Tibial nerve (tissue), 4 donors: ENCODE results near the gene PHACTR1. TPM values are rescaled to one million over a fixed set of nuclear protein-coding genes. Genes with fewer than 3 reads are reported as not detected.

ENCODE experiments used
- DNase-seq, 2 donors: peaks; one replicate each; pipeline ENCODE4 v3.0.0-alpha.2; 2019; ENCODE audit warnings: low spot score in 2 of 2
- H3K27ac ChIP-seq, 4 donors: fragments of 200-600 bp; sonication (generic) in 3 of 4; one replicate each; pipeline ENCODE4 v1.5.1; 2017 to 2019; ENCODE audit warnings: mild to moderate bottlenecking in 1 of 4
- H3K27me3 ChIP-seq, 2 donors: fragments of 200-600 bp; sonication (generic) in 1 of 2; one replicate each; pipeline versions ENCODE4 v1.5.1 to v1.6.0; 2017 to 2019
- H3K36me3 ChIP-seq, 3 donors: fragments of 200-600 bp; sonication (generic); one replicate each; pipeline ENCODE4 v1.5.1; 2018 to 2019
- H3K4me1 ChIP-seq, 4 donors: fragments of 200-600 bp; sonication (generic) in 3 of 4; one replicate each; pipeline ENCODE4 v1.5.1; 2017 to 2019
- H3K4me3 ChIP-seq, 4 donors: fragments of 200-600 bp; sonication (generic) in 3 of 4; one replicate each; pipeline ENCODE4 v1.5.1; 2017 to 2019; ENCODE audit warnings: mild to moderate bottlenecking in 1 of 4, moderate library complexity in 1 of 4
- H3K9me3 ChIP-seq, 4 donors: fragments of 200-600 bp; sonication (generic) in 3 of 4; one replicate each; pipeline ENCODE4 v1.5.1; 2017 to 2019
- CTCF ChIP-seq, 5 experiments: fragments of 200-600 bp in 3 of 5; fragments of 450-650 bp in 2 of 5; sonication (generic) in 3 of 5; IDR thresholded peaks; one replicate each; pipeline ENCODE4 v1.5.1; 2016 to 2019; ENCODE audit warnings: antibody characterized with exemption in 5 of 5, mild to moderate bottlenecking in 3 of 5, moderate library complexity in 2 of 5
- EP300 ChIP-seq, 2 donors: sonication (generic); formaldehyde crosslinking; IDR thresholded peaks; one replicate each; pipeline ENCODE4 v1.6.1; 2017; ENCODE audit warnings: antibody characterized with exemption in 2 of 2, mild to moderate bottlenecking in 1 of 2
- POLR2A ChIP-seq, 2 donors: fragments of 450-650 bp; IDR thresholded peaks; one replicate each; pipeline ENCODE4 v1.6.1; 2017; ENCODE audit warnings: antibody characterized with exemption in 2 of 2, mild to moderate bottlenecking in 2 of 2, moderate library complexity in 2 of 2
- WGBS, 2 donors: methylation state at CpG; one replicate each; pipeline ENCODE4 v1.1.5; 2018; 5-methylcytosine and 5-hydroxymethylcytosine counted together
- small RNA-seq: library from RNA; depleted of rRNA; stranded (forward); fragments of <200 nt; gene quantifications from one replicate; pipeline ENCODE3, GENCODE V24; 2016
- total RNA-seq, 4 donors: library from RNA; depleted of rRNA; stranded (reverse); fragments of >200 nt; gene quantifications; one replicate each; pipeline ENCODE4 v1.1.0, GENCODE V29; 2016

PHACTR1 gene
- total RNA-seq, 4 donors from 2014 or later = 1.5 to 2.7 (median 1.6) TPM

- Histone ChIP-seq H3K36me3 (no peaks in the 10 kb centered on the region), H3K4me3 (no peak overlapping the region), H3K27me3 (no peaks in the 10 kb centered on the region), H3K27ac (no peak overlapping the region), H3K4me1 (peaks cover 0 to 15% (median 2%) of the 10 kb centered on the region in 4 donors), H3K9me3 (no peaks in the 10 kb centered on the region)
- DNase-seq = no peak
- TF ChIP-seq EP300 (IDR thresholded peaks at IDR 0.05) (no peak), CTCF (IDR thresholded peaks at IDR 0.05) (no peak), POLR2A (IDR thresholded peaks at IDR 0.05) (no peak)
- 79 to 87% methylated on average over 2 of the region's 2 CpGs for WGBS, 2 donors
These were observed 615.8 kb downstream of the PHACTR1 start for GRCh38 chr6:13332349-13332706.

GRCh38 chr6:13334953-13335352 lies 618.4 kb downstream of the PHACTR1 start:
- no peaks in the 10 kb centered on the region for H3K36me3 ChIP-seq
- no peak overlapping the region for H3K4me3 ChIP-seq
- peaks cover 0 to 4% (median 0%) of the 10 kb centered on the region in 4 donors for H3K4me1 ChIP-seq
- no peaks in the 10 kb centered on the region for H3K27me3 ChIP-seq
- no peak for DNase-seq
- WGBS, 2 donors = 44 to 53% methylated on average over 3 of the region's 3 CpGs
- H3K9me3 ChIP-seq = no peaks in the 10 kb centered on the region
- no peak overlapping the region for H3K27ac ChIP-seq
- TF ChIP-seq CTCF (IDR thresholded peaks at IDR 0.05) (no peak), POLR2A (IDR thresholded peaks at IDR 0.05) (no peak), EP300 (IDR thresholded peaks at IDR 0.05) (no peak)

- peak; percentile 85 to 97 for DNase-seq
- Histone ChIP-seq H3K9me3 (peaks cover 0 to 2% (median 0%) of the 10 kb centered on the region in 4 donors), H3K4me1 (peaks cover 0 to 4% (median 0%) of the 10 kb centered on the region in 4 donors), H3K4me3 (no peak overlapping the region), H3K27me3 (no peaks in the 10 kb centered on the region), H3K27ac (no peak overlapping the region), H3K36me3 (no peaks in the 10 kb centered on the region)
- TF ChIP-seq CTCF (IDR thresholded peaks at IDR 0.05) (peak; percentile 86 to 93 (median 92)), EP300 (IDR thresholded peaks at IDR 0.05) (peak in 1 of 2 donors; percentile 50), POLR2A (IDR thresholded peaks at IDR 0.05) (no peak)
- WGBS, 2 donors = 22 to 23% methylated on average over 11 of the region's 11 CpGs
These were observed 620.0 kb downstream of the PHACTR1 start for GRCh38 chr6:13336553-13336952.

GRCh38 chr6:13338038-13338437 lies 621.5 kb downstream of the PHACTR1 start:
- TF ChIP-seq EP300 (IDR thresholded peaks at IDR 0.05) (no peak), CTCF (IDR thresholded peaks at IDR 0.05) (no peak), POLR2A (IDR thresholded peaks at IDR 0.05) (no peak)
- Histone ChIP-seq H3K36me3 (no peaks in the 10 kb centered on the region), H3K27me3 (no peaks in the 10 kb centered on the region), H3K4me1 (peaks cover 0 to 4% (median 0%) of the 10 kb centered on the region in 4 donors), H3K9me3 (peaks cover 0 to 11% (median 0%) of the 10 kb centered on the region in 4 donors), H3K27ac (no peak overlapping the region), H3K4me3 (no peak overlapping the region)
- no peak for DNase-seq
- WGBS, 2 donors = 79 to 82% methylated on average over 5 of the region's 5 CpGs

Small RNA genes within 50 kb of the gene (small RNA-seq; reads per million reads assigned to genes)
- not detected for gene RNU1-11P
